GM19324 (cell line): ENCODE results near the gene RRP1.

Experiments
- ATAC-seq: cut with Tn5 transposase; IDR thresholded peaks from one replicate; pipeline ENCODE4 v1.9.1; 2021; ENCODE audit warnings: mild to moderate bottlenecking, moderate library complexity; ENCODE audit not compliant: unreplicated experiment, low FRiP score

Gene RRP1

GRCh38 chr21:43774163-43774562 lies 15.2 kb upstream of the RRP1 start:
- no peak for ATAC-seq

- ATAC-seq = no peak
Measured at GRCh38 chr21:43775190-43775589, 14.2 kb upstream of the RRP1 start.

- peak; percentile 67 for ATAC-seq
Measured at GRCh38 chr21:43775795-43776430, 13.5 kb upstream of the RRP1 start, which contains the start of gene CSTB. Gene CSTB, minus strand, starts transcription at chr21:43776308. Its CDS starts 39 bp downstream, at chr21:43776269.

DNA sequence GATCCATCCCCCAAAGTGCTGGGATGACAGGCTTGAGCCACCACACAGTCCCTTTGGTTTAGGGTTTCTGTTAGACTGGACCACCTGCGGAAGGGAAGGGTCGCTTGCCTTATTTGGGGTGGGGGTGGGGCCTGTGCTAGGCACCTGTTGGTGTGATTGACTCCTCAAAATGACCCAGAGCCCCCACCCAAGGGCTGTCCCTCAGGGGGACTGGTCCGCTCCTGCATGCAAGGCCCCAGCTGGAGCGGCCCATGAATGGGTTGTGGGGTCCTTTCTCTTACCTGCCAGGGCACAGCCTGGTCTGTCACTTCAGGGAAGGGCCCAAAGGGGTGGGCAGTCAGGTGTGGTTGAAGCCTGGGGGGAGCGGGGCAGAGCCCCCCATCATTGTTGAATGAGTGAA lies 11.4 kb upstream of the RRP1 start:
- no peak for ATAC-seq

- no peak for ATAC-seq
Measured at GRCh38 chr21:43778469-43779335, 10.7 kb upstream of the RRP1 start.

- no peak for ATAC-seq
Measured at GRCh38 chr21:43779660-43780059, 9.7 kb upstream of the RRP1 start.

DNA sequence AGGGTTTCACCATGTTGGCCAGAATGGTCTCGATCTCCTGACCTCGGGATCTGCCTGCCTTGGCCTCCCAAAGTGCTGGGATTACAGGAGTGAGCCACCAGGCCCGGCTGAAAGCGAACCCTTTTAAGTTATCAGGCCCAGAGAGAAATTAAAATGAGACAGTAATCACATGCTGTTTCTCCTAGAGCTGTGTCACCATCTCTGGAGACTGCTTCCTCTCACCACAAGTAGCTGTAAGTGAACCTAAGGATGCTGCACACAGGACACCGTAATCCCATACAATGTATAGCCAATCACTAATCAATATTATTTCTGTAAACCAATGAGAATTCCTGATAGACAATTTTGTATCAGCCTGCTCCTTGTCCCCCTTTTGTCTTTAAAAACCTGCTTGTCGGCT lies 7.5 kb upstream of the RRP1 start:
- ATAC-seq = no peak

- no peak for ATAC-seq
Measured at GRCh38 chr21:43782431-43783097, 6.8 kb upstream of the RRP1 start.

DNA sequence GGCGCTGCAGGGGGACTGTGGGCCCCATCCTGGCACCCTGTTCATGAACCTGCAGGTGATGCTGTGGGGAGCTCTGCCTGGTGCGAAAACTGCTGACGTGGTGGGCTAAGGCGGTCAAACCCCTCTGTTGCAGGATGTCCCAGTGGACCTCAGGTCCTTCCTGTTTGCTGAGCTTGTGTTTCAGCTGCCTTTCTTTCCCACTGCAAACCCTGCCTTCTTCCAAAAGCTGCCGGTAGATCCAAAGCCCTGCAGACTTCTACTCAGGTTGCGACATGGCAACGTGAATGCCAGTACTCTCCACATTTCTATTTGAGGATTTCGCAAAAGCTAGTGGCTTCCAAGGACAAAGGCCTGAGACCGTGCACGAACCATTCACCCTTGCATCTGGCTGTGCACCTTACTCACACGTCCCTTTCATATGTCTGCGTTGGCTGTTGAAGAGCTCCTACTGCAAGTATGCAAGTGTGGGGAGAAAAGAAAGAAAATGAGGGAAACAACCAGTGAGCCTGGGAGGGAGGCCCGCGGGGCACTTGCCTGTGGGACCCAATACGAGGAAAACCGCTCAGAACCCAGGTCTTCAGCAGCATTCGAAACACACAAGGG lies 6.2 kb upstream of the RRP1 start:
- no peak for ATAC-seq

DNA sequence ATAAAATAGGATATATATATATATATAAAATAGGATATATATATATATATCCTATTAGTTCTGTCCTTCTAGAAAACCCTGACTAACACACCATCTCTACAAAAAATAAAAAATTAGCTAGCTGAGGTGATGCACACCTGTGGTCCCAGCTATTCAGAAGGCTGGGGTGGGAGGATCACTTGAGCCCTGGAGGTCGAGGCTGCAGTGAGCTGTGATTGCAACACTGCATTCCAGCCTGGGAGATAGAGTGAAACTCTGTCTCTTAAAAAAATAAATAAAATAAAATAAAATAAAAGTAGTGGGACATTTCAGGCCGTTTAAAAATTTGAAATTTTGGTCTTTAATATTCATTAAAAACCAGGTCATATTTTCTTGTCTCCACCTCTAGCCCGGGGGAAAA lies 4.2 kb upstream of the RRP1 start:
- no peak for ATAC-seq

DNA sequence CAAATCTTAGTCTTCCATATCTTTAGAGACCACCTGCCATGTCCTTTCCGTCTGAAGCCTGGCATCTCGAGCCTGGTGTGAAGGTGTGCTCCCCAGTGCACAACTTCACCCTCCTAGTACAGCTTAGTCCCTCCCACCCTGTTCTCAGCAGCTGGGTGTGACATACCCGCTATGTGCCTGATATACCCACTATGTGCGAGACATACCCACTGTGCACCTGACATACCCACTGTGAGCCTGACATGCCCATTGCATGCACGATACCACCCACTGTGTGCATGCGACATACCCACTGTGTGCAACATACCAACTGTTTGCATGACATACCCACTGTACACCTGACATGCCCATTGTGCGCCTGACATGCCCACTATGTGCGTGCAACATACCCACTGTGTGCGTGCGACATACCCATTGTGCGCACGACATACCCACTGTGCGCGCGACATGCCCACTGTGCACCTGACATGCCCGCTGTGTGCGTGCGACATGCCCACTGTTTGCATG lies 3.0 kb upstream of the RRP1 start:
- no peak for ATAC-seq

- no peak for ATAC-seq
Measured at GRCh38 chr21:43786807-43787440, 2.5 kb upstream of the RRP1 start.

DNA sequence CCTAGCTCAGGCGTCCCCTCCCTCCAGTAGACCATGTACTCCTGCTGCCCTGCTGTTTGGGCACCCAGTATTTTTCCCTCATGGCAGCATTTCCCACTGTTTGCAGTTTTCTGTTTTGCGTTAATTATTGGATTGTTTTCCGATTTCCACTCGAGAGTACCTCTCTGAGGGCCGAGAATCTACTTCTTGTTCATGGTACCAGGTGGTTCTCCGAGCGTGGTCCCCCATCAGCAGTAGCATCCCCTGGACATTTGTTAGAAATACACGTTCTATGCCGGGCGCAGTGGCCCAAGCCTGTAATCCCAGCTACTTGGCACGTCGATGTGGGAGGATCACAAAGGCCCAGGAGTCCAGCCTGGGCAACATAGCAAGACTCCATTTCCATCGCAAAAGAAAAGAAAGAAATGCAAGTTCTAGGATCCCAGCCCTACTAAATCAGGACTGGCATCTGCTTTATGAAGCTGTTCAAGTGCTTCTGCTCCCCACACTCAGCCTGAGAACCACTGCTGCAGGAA lies 690 bp downstream of the RRP1 start:
- ATAC-seq = no peak

- no peak for ATAC-seq
Measured at GRCh38 chr21:43792406-43792805, 3.0 kb downstream of the RRP1 start.

DNA sequence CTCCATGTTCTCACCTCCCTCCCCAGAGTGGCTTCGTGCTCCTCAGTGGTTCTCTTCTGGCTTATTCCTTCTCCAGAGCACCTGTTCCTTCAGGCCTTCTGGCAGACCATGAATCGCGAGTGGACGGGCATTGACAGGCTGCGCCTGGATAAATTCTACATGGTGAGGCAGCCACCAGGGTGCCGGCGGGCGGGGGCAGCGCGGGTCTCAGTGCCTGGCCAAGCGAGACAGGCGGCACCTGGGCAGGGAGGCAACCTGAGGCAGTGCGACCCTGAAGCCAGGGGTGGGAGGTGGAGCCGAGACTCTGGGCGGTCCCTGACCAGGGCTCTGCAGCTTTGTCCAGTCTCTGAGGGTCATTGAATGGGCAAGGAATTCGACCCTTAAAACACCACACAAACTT lies 3.9 kb downstream of the RRP1 start:
- ATAC-seq = no peak

DNA sequence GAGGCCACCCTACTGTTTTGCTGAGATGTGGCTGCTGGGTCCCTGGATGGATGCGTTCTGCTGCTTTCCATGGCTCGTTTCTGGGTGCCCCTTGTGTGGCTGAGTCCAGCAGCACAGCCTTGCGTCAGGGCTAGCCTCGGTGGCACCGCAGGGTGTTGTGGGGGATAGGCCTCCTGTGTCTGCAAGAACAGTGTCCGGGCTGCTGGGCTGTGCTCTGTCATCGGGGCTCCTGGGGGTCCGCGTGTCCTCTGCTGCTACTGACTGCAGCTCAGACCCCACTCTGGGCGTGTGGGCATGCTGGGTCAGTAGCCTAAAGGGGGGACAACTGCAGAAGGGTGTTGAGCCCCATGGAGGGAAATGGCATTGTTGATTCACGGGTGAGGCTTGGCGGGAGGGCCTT lies 4.9 kb downstream of the RRP1 start:
- no peak for ATAC-seq

DNA sequence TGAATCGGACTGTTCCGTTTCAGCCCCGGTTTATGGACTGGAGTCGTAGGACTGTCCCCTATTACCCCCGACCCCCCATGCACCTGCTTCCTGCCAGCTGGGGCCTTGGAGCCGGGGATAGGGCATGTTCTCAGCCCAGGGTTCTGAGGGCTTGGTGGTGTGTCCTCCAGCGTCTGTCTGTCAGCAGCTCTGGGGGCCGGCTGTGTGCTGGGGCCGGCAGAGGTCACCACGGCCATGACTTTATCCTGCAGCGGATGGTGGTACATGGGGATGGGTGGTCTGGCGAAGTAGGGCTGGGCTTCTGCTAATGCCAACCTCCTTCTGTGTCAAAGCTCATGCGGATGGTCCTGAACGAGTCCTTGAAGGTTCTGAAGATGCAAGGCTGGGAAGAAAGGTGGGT lies 5.5 kb downstream of the RRP1 start:
- no peak for ATAC-seq

DNA sequence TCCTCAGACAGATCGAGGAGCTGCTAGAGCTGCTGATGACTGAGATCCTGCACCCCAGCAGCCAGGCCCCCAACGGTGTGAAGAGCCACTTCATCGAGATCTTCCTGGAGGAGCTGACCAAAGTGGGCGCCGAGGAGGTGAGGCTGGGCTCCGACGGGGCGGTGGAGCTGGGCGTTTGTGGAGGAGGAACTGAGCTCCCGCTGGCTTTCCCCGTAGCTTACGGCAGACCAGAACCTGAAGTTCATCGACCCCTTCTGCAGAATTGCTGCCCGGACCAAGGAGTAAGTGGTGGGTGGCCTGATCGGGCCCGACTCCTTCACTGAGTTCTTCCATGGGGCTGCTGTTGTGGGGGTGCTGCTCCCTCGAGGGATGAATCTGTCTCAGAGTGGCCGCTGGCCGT lies 8.0 kb downstream of the RRP1 start:
- ATAC-seq = no peak

DNA sequence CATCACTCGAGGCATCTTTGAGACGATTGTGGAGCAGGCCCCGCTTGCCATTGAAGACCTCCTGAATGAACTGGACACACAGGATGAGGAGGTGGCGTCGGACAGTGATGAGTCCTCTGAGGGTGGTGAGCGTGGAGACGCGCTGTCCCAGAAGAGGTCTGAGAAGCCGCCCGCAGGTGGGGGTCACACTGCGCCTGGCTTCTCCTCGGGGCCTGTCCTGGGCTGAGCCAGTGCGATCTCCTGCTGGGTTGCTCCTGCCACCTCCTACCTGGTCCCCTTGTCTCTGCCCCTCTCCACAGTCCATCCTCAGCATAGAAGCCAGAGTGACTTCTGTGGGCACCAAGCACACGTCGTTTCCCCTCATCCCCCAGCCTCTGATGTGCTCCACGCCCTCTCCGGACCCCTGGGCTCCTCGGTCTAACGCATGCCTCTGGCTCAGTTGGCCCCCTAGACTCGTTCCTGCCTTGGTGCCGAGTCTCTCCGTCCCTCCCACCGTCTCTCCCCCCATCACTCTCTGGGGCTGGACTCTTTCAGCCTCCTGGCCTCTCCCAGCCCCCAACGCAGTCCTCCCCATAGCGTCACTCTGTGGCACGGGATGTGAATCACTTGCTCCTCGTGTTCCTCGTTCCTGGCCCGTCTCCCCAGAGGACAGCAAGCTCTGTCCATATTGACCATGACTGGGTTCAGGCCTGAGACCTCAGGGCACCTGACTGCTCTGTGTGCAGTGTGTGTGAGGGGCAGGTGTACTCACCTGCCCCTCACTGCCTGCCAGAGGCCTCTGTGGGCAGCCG lies 8.7 kb downstream of the RRP1 start:
- no peak for ATAC-seq
